ENCODE results near the gene EIF1AD. TPM values are rescaled to one million over a fixed set of nuclear protein-coding genes. Genes with fewer than 3 reads are reported as not detected.

Gene EIF1AD
- total RNA-seq, 1 experiment from 2014 or later: 55.2 TPM

GRCh38 chr11:66012946-66013761 is 11.2 kb upstream of the EIF1AD start:
- Histone ChIP-seq H3K4me1 (replicated peaks; ENCODE audit: insufficient read depth) (peaks cover 68% of the 10 kb centered on the region), H3K27me3 (ENCODE audit: insufficient read depth, low read depth) (no peaks in the 10 kb centered on the region), H3K4me2 (peak overlapping the region; percentile 75), H3K9me3 (ENCODE audit: insufficient read depth, low read depth) (no peaks in the 10 kb centered on the region), H3F3A (ENCODE audit: insufficient read depth, low read depth) (peaks cover 53% of the 10 kb centered on the region), H3K79me2 (ENCODE audit: low read depth) (0 out of 2 replicates have a peak, but pooled peaks cover 4% of the 10 kb centered on the region), H3K4me3 (peak overlapping the region; percentile 1; the same call in 1 of the 2 replicates), H2AFZ (no peak overlapping the region), H3K9me2 (ENCODE audit: insufficient read depth) (no peaks in the 10 kb centered on the region), H4K20me1 (ENCODE audit: insufficient read depth) (no peaks in the 10 kb centered on the region), H3K27ac (peak overlapping the region; percentile 43), H3K36me3 (ENCODE audit: low read depth) (no peaks in the 10 kb centered on the region)
- intact Hi-C loops (cut with micrococcal nuclease; ENCODE audit: unreplicated experiment): loop anchor here (1.0 to 5.0 kb wide), 6 partner anchors 11 to 456 kb away; partner anchors contain the start of genes BANF1, EIF1AD, FAM89B and LTBP3
- TF ChIP-seq CTCF (conservative IDR thresholded peaks at IDR 0.05) (no peak), EZH2 (IDR thresholded peaks at IDR 0.05; ENCODE audit: low read depth) (no peak)
- POLR2A ChIA-PET (ENCODE audit: unreplicated experiment): interaction anchor here (0.6 to 0.7 kb wide), 3 partner anchors 12 to 113 kb away, joined by 3 to 29 read pairs (median 3); no protein-coding TSS in a partner anchor
- DNase-seq: peak; percentile 97 to 100
- BruUV-seq (replicated peaks): TSS peak; percentile 12
- CTCF ChIA-PET: interaction anchor here (0.6 to 0.8 kb wide), 3 partner anchors 9 to 35 kb away, joined by 3 to 6 read pairs (median 3); no protein-coding TSS in a partner anchor

DNA sequence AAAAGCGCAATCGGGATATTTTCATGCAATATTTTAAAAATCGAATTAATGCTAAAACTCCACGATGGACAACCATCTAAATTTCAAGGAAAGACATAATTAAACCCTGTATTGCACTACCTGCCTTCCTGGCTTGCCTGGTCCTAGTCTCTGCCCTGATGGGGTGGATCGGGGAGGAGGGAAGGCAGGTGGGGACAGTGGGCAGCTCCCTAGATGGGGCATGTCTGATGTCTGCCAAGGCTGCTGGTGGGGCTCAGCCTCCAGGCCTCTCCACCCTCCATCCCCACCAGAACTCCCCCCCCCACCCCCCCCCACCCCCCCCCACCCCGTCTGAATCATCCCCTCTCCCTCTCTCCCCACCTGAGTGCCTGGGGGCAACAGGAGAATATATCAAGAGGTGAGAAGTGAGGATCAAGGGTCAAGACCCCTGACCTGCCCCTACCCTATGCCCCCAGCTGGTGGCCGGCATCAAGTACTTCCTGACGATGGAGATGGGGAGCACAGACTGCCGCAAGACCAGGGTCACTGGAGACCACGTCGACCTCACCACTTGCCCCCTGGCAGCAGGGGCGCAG is 10.5 kb upstream of the EIF1AD start:
- DNase-seq: peak in 1 of 2 experiments; percentile 55
- 0 out of 2 replicates have a peak, but pooled peaks cover 4% of the 10 kb centered on the region for H3K79me2 ChIP-seq (ENCODE audit: low read depth)
- intact Hi-C loops (cut with micrococcal nuclease; ENCODE audit: unreplicated experiment): loop anchor here (2.0 to 5.0 kb wide), 5 partner anchors 40 to 455 kb away; partner anchors contain the start of genes FAM89B, LTBP3, RAB1B and SF3B2
- peaks cover 60% of the 10 kb centered on the region for H3F3A ChIP-seq (ENCODE audit: insufficient read depth, low read depth)
- H2AFZ ChIP-seq: peak overlapping the region; percentile 68; the same call in 1 of the 2 replicates
- no peaks in the 10 kb centered on the region for H3K27me3 ChIP-seq (ENCODE audit: insufficient read depth, low read depth)
- H3K4me1 ChIP-seq (replicated peaks; ENCODE audit: insufficient read depth): peaks cover 69% of the 10 kb centered on the region
- no peaks in the 10 kb centered on the region for H3K9me3 ChIP-seq (ENCODE audit: insufficient read depth, low read depth)
- no TSS peak for BruUV-seq (replicated peaks)
- H3K4me3 ChIP-seq: peak overlapping the region; percentile 52
- no peaks in the 10 kb centered on the region for H3K9me2 ChIP-seq (ENCODE audit: insufficient read depth)
- no peaks in the 10 kb centered on the region for H3K36me3 ChIP-seq (ENCODE audit: low read depth)
- peak overlapping the region; percentile 66 for H3K27ac ChIP-seq
- H4K20me1 ChIP-seq (ENCODE audit: insufficient read depth): no peaks in the 10 kb centered on the region
- POLR2A ChIA-PET (ENCODE audit: unreplicated experiment): interaction anchor here (0.6 to 0.7 kb wide), 2 partner anchors 25 to 112 kb away, joined by 3 read pairs; no protein-coding TSS in a partner anchor
- peak overlapping the region; percentile 75 for H3K4me2 ChIP-seq
- TF ChIP-seq EZH2 (IDR thresholded peaks at IDR 0.05; ENCODE audit: low read depth) (no peak), CTCF (conservative IDR thresholded peaks at IDR 0.05) (no peak)
- CTCF ChIA-PET: interaction anchor here (0.7 to 0.8 kb wide), 2 partner anchors 10 to 35 kb away, joined by 3 read pairs; no protein-coding TSS in a partner anchor

DNA sequence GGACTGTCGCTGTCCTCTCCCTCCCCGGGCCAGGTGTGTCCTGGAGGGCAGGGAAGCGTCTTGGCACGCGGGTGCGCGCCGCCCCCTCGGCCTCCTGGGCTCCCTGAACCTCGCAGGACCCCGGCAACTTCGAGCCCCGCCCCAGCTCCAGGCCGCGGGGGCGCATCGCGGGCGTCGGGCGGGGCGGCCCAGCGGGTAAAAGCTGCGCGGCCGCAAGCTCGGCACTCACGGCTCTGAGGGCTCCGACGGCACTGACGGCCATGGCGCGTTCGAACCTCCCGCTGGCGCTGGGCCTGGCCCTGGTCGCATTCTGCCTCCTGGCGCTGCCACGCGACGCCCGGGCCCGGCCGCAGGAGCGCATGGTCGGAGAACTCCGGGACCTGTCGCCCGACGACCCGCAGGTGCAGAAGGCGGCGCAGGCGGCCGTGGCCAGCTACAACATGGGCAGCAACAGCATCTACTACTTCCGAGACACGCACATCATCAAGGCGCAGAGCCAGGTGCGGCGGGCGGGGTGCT is 9.9 kb upstream of the EIF1AD start, which contains the start of gene CST6:
CST6 (plus strand) TSS at position 224 of the 519 bp plus-strand sequence; CDS start at position 261, 37 bp downstream.
- H3F3A ChIP-seq (ENCODE audit: insufficient read depth, low read depth): peaks cover 64% of the 10 kb centered on the region
- H3K27ac ChIP-seq: peak within 1 kb of the TSS; percentile 66
- no peaks in the 10 kb centered on the region for H4K20me1 ChIP-seq (ENCODE audit: insufficient read depth)
- H3K27me3 ChIP-seq (ENCODE audit: insufficient read depth, low read depth): no peaks in the 10 kb centered on the region
- no peaks in the 10 kb centered on the region for H3K9me2 ChIP-seq (ENCODE audit: insufficient read depth)
- no peaks in the 10 kb centered on the region for H3K9me3 ChIP-seq (ENCODE audit: insufficient read depth, low read depth)
- H3K4me3 ChIP-seq: peak within 1 kb of the TSS; percentile 52
- H3K36me3 ChIP-seq (ENCODE audit: low read depth): no peaks in the 10 kb centered on the region
- H3K4me1 ChIP-seq (replicated peaks; ENCODE audit: insufficient read depth): peaks cover 69% of the 10 kb centered on the region
- BruUV-seq (replicated peaks): TSS peak; percentile 66
- intact Hi-C loops (cut with micrococcal nuclease; ENCODE audit: unreplicated experiment): loop anchor here (2.0 to 5.0 kb wide), 5 partner anchors 41 to 455 kb away; partner anchors contain the start of genes FAM89B, LTBP3, RAB1B and SF3B2
- DNase-seq: peak; percentile 47 to 55
- peak within 1 kb of the TSS; percentile 68 for H2AFZ ChIP-seq
- H3K79me2 ChIP-seq (ENCODE audit: low read depth): 0 out of 2 replicates have a peak, but pooled peaks cover 4% of the 10 kb centered on the region
- TF ChIP-seq EZH2 (IDR thresholded peaks at IDR 0.05; ENCODE audit: low read depth) (no peak), CTCF (conservative IDR thresholded peaks at IDR 0.05) (no peak)
- POLR2A ChIA-PET (ENCODE audit: unreplicated experiment): interaction anchor here (0.7 to 0.8 kb wide), 2 partner anchors 154 to 301 kb away, joined by 14 to 18 read pairs; partner anchors contain the start of gene CFL1
- CTCF ChIA-PET: interaction anchor here (0.6 kb wide), 3 partner anchors 39 to 237 kb away, joined by 5 to 9 read pairs (median 7); no protein-coding TSS in a partner anchor
- H3K4me2 ChIP-seq: peak within 1 kb of the TSS; percentile 75

Data from PC-9 (cell line).